ENCODE data around the gene CT45A8.
"Not testable (repeated sequence)": the region's sequence is repeated elsewhere in the genome, so short reads cannot be mapped to it uniquely, and the experiment has no call there.

The CT45A8 gene, protein sequence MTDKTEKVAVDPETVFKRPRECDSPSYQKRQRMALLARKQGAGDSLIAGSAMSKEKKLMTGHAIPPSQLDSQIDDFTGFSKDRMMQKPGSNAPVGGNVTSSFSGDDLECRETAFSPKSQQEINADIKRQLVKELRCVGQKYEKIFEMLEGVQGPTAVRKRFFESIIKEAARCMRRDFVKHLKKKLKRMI

DNA sequence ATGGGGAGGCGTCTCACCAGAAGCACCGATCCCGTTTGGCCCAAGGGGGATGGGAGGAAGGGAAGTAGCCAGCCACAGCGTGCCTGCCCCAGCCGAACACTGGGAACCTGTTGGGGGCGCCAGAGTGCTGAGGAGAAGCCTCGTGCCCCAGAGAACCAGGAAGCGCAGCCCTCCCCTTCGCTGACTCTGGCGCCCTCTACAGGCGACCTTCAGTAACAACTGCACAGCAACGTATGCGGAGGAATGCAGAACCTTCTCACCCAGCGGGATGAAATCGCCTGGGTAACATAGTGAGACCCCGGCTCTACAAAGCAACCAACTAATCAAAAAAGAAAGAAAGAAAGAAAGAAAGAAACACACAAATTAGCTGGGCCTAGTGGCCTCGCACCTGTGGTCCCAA lies at the start of gene CT45A8:
CT45A8 (minus strand) TSS at position 101 of the 400 bp plus-strand sequence. CDS start 3,755 bp downstream, outside the sequence.
- DNase-seq, ATAC-seq: not testable (repeated sequence)

DNA sequence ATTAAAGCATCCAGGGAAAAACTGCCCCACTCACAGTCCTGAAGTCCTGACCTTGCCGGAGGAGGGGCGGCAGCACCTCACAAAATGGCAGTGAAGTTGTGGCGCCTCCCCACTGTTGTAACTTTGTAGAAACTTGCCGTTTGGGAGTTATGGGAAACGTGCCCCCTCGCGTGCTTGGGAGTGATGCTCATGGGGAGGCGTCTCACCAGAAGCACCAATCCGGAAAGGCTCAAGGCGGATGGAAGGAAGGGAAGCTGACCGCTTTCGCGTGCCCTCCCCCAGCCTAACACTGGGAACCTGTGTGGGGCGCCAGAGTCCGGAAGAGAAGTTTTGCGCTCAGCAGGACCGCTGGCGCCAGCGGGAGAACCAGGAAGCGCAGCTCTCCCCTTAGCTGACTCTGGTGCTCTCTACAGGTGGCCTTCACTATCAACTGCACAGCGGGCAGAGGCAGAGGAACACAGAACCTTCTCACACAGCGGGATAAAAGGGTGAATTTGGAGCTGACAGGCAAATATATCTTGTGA lies 39.0 kb upstream of the CT45A8 start, which contains the start of the genes CT45A10 and SAGE1:
CT45A10 (minus strand) TSS at position 151 of the 524 bp plus-strand sequence. CDS start 8,100 bp downstream, outside the sequence.
SAGE1 (plus strand) TSS at position 423 of the 524 bp plus-strand sequence. CDS start 2,527 bp downstream, outside the sequence.
- no peak for ATAC-seq
- no peak for DNase-seq

DNA sequence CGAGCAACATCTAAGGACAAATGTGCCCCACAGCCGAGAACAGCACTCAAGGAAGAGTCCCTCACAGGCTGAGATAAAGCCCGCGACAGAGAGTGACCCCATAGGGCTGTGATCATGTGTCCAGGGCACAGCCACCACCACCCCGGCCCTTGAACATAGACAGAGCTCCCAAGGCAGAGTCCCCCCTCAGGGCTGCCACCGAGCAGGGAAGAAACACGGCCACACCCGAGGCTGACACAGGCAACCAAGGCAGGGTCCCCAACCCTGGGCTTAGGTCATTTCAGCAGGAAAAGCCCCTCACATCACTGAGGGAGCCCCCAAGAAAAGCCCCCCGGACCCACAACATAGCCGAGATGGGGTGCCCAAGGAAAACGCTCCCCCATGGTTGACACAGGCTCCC lies 38.4 kb upstream of the CT45A8 start:
- no peak for DNase-seq
- ATAC-seq, result no peak

DNA sequence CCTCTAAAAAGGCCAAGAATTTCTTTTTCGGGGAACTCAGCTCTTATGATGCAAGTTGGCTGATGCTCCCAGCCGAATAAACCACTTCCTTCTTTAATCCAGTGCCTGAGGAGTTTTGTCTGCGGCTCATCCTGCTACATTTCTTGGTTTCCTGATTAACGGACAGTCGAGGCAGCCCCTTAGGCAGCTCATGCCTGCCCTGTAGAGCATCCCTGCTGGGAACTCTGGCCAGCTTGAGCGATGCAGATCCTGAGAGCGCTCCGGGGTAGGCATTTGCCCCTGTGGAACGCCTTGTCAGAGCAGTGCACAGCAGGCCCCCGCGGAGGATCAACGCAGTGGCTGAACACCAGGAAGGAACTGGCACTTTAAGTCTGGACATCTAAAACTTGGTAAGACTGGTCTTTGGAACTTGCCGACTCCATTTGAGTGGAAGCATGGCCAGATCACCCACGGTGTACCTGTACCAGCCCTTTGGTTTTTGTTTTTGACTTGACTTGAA lies 35.8 kb upstream of the CT45A8 start:
- DNase-seq, result no peak
- no peak for ATAC-seq

DNA sequence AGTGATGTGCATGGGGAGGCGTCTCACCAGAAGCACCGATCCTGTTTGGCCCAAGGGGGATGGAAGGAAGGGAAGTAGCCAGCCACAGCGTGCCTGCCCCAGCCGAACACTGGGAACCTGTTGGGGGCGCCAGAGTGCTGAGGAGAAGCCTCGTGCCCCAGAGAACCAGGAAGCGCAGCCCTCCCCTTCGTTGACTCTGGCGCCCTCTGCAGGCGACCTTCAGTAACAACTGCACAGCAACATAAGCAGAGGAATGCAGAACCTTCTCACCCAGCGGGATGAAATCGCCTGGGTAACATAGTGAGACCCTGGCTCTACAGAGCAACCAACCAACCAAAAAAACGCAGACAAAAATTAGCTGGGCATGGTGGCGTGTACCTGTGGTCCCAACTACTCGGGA lies 34.6 kb upstream of the CT45A8 start:
- DNase-seq, result peak; percentile 50
- not testable (repeated sequence) for ATAC-seq

DNA sequence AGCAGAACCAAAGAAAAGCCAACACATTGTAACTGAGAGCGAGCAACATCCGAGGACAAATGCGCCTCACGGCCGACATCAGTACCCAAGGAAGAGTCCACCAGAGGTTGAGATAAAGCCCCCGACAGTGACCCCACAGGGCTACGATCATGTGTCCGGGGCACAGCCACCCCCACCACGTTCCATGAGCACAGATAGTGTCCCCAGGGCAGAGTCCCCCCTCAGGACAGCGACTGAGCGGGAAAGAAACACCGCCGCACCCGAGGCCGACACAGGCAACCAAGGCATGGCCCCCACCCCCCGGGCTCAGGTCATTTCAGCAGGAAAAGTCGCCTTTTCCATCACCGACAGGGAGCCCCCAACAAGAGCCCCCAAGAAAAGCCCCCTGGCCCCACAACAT lies 33.9 kb upstream of the CT45A8 start:
- DNase-seq, ATAC-seq: not testable (repeated sequence)

- DNase-seq, ATAC-seq: not testable (repeated sequence)
Observed at GRCh38 chrX:135882741-135883140, 28.4 kb upstream of the CT45A8 start.

DNA sequence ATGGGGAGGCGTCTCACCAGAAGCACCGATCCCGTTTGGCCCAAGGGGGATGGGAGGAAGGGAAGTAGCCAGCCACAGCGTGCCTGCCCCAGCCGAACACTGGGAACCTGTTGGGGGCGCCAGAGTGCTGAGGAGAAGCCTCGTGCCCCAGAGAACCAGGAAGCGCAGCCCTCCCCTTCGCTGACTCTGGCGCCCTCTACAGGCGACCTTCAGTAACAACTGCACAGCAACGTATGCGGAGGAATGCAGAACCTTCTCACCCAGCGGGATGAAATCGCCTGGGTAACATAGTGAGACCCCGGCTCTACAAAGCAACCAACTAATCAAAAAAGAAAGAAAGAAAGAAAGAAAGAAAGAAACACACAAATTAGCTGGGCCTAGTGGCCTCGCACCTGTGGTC lies 17.4 kb upstream of the CT45A8 start, which contains the start of gene CT45A9:
CT45A9 (minus strand) TSS at position 101 of the 400 bp plus-strand sequence. CDS start 3,751 bp downstream, outside the sequence.
- ATAC-seq, DNase-seq: not testable (repeated sequence)

DNA sequence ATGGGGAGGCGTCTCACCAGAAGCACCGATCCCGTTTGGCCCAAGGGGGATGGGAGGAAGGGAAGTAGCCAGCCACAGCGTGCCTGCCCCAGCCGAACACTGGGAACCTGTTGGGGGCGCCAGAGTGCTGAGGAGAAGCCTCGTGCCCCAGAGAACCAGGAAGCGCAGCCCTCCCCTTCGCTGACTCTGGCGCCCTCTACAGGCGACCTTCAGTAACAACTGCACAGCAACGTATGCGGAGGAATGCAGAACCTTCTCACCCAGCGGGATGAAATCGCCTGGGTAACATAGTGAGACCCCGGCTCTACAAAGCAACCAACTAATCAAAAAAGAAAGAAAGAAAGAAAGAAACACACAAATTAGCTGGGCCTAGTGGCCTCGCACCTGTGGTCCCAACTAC lies 17.2 kb downstream of the CT45A8 start, which contains the start of gene CT45A7:
CT45A7 (minus strand) TSS at position 101 of the 400 bp plus-strand sequence. CDS start 3,747 bp downstream, outside the sequence.
- DNase-seq, ATAC-seq: not testable (repeated sequence)

DNA sequence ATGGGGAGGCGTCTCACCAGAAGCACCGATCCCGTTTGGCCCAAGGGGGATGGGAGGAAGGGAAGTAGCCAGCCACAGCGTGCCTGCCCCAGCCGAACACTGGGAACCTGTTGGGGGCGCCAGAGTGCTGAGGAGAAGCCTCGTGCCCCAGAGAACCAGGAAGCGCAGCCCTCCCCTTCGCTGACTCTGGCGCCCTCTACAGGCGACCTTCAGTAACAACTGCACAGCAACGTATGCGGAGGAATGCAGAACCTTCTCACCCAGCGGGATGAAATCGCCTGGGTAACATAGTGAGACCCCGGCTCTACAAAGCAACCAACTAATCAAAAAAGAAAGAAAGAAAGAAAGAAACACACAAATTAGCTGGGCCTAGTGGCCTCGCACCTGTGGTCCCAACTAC lies 34.4 kb downstream of the CT45A8 start, which contains the start of gene CT45A2:
CT45A2 (minus strand) TSS at position 101 of the 400 bp plus-strand sequence. CDS start 3,747 bp downstream, outside the sequence.
- not testable (repeated sequence) for ATAC-seq, DNase-seq

- not testable (repeated sequence) for ATAC-seq, DNase-seq
Observed at GRCh38 chrX:135802687-135803086, 51.7 kb downstream of the CT45A8 start, which contains the start of gene CT45A6. TSS of gene CT45A6 (minus strand) at chrX:135802787. CDS start at chrX:135798993, 3,794 bp downstream.
